ENCODE measurements around the gene KRTAP5-11. TPM values are rescaled to one million over a fixed set of nuclear protein-coding genes. Genes with fewer than 3 reads are reported as not detected.
"Not testable (repeated sequence)": the region's sequence is repeated elsewhere in the genome, so short reads cannot be mapped to it uniquely, and the experiment has no call there.

Gene KRTAP5-11
- total RNA-seq, 1 experiment from 2014 or later = not detected

DNA sequence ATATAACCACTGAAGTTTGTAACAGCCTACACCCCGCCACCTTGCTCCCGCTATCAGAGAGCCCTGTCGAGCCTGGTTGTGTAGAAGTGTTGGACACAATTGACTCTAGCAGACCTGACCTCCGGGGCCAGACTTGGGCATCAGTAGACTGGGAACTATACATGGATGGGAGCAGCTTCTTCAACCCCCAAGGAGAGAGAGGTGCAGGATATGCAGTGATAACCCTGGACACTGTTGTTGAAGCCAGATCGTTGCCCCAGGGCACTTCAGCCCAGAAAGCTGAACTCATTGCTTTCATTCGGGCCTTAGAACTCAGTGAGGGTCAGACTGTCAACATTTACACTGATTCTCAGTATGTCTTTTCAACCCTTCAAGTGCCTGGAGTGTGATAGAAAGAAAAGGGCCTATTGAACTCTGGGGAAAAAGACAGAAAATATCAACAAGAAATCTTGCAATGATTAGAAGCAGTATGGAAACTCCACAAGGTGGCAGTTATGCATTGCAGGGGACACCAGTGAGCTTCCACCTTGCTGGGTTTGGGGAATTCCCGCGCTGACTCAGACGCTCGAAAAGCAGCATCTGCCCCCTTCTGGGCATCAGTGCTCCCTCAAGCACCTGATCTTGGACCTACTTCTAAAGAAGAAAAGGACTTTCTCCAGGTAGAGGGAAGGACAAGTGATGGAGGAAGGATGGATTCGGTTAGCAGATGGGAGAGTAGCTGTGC, 6.3 kb upstream of the KRTAP5-11 start:
- RAD21 ChIA-PET (ENCODE audit: low non-redundant PET in 1 of 2, low total read pairs in 2 of 2, uncharacterized antibody in 2 of 2, unreplicated experiment in 2 of 2); POLR2A ChIA-PET; H2AFZ ChIP-seq (ENCODE audit: low read depth, low read length, poor library complexity, severe bottlenecking); H3K9me2 ChIP-seq (ENCODE audit: insufficient read depth); H3K79me2 ChIP-seq (ENCODE audit: insufficient read depth, low read length); H4K20me1 ChIP-seq (ENCODE audit: insufficient read depth); H3K27ac ChIP-seq (ENCODE audit: low read depth, low read length); H3K27me3 ChIP-seq (ENCODE audit: insufficient read depth, low read length); H3K4me3 ChIP-seq (replicated peaks in 1 of 2; ENCODE audit: low read depth in 1 of 2, low read length in 2 of 2); H3K9me3 ChIP-seq (ENCODE audit: control insufficient read depth in 1 of 2, insufficient read depth in 1 of 2, low read depth in 1 of 2, low read length in 2 of 2); BruUV-seq (replicated peaks); H3K9ac ChIP-seq (ENCODE audit: low read length); ATAC-seq; H3K4me2 ChIP-seq (ENCODE audit: low read length); intact Hi-C loops (cut with micrococcal nuclease); H3K4me1 ChIP-seq (ENCODE audit: control insufficient read depth in 1 of 2, insufficient read depth in 2 of 2, low read length in 2 of 2); H3K36me3 ChIP-seq (ENCODE audit: control insufficient read depth in 1 of 2, insufficient read depth in 2 of 2, low read length in 2 of 2): not testable (repeated sequence)
- peak; percentile 47 for DNase-seq (ENCODE audit: low read depth, low spot score)
- peak; percentile 54 for TF ChIP-seq RAD21 (IDR thresholded peaks at IDR 0.05; ENCODE audit: low read depth)
- TF ChIP-seq FOSL1 (IDR thresholded peaks at IDR 0.05; ENCODE audit: low read depth) = peak; percentile 42
- TF ChIP-seq, protein P1, sequence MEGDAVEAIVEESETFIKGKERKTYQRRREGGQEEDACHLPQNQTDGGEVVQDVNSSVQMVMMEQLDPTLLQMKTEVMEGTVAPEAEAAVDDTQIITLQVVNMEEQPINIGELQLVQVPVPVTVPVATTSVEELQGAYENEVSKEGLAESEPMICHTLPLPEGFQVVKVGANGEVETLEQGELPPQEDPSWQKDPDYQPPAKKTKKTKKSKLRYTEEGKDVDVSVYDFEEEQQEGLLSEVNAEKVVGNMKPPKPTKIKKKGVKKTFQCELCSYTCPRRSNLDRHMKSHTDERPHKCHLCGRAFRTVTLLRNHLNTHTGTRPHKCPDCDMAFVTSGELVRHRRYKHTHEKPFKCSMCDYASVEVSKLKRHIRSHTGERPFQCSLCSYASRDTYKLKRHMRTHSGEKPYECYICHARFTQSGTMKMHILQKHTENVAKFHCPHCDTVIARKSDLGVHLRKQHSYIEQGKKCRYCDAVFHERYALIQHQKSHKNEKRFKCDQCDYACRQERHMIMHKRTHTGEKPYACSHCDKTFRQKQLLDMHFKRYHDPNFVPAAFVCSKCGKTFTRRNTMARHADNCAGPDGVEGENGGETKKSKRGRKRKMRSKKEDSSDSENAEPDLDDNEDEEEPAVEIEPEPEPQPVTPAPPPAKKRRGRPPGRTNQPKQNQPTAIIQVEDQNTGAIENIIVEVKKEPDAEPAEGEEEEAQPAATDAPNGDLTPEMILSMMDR (IDR thresholded peaks at IDR 0.05 in 2 of 3, conservative IDR thresholded peaks at IDR 0.05 in 1 of 3; ENCODE audit: borderline replicate concordance in 1 of 3, insufficient read depth in 1 of 3, low read depth in 2 of 3, low read length in 2 of 3) = peak; percentile 32 to 80 (median 38)
- CTCF ChIA-PET = interaction anchor here (1.5 kb wide), 1 partner anchor 9 kb away, joined by 7 read pairs; no protein-coding TSS in a partner anchor

GRCh38 chr11:71588314-71588713, 5.6 kb upstream of the KRTAP5-11 start:
- CTCF ChIA-PET; H3K27ac ChIP-seq (ENCODE audit: low read depth, low read length); H3K9ac ChIP-seq (ENCODE audit: low read length); H3K9me3 ChIP-seq (ENCODE audit: control insufficient read depth in 1 of 2, insufficient read depth in 1 of 2, low read depth in 1 of 2, low read length in 2 of 2); H3K79me2 ChIP-seq (ENCODE audit: insufficient read depth, low read length); H3K36me3 ChIP-seq (ENCODE audit: control insufficient read depth in 1 of 2, insufficient read depth in 2 of 2, low read length in 2 of 2); H3K9me2 ChIP-seq (ENCODE audit: insufficient read depth); BruUV-seq (replicated peaks); H3K4me3 ChIP-seq (replicated peaks in 1 of 2; ENCODE audit: low read depth in 1 of 2, low read length in 2 of 2); intact Hi-C loops (cut with micrococcal nuclease); H4K20me1 ChIP-seq (ENCODE audit: insufficient read depth); H3K4me1 ChIP-seq (ENCODE audit: control insufficient read depth in 1 of 2, insufficient read depth in 2 of 2, low read length in 2 of 2); H2AFZ ChIP-seq (ENCODE audit: low read depth, low read length, poor library complexity, severe bottlenecking); H3K27me3 ChIP-seq (ENCODE audit: insufficient read depth, low read length); H3K4me2 ChIP-seq (ENCODE audit: low read length); RAD21 ChIA-PET (ENCODE audit: low non-redundant PET in 1 of 2, low total read pairs in 2 of 2, uncharacterized antibody in 2 of 2, unreplicated experiment in 2 of 2); ATAC-seq; DNase-seq (ENCODE audit: low read depth, low spot score): not testable (repeated sequence)
- POLR2A ChIA-PET = interaction anchor here (0.6 kb wide), 1 partner anchor 23 kb away, joined by 3 read pairs; no protein-coding TSS in a partner anchor

DNA sequence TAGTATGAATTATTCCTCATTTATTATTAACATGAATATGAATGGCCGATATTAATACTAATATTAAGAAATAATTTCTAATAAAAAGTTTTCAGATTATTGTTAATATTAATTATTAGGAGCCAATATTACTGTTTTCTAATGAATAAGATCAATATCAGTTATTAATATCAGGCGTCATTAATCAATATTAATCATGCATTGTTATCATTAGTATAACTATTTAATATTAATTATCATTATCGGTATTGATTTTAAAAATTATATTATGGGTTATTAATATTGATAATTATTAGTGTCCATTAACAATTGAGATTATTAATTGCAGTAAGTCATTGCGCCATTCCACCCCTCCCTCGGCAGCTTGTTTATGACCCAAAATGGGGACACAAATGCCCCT, 3.0 kb upstream of the KRTAP5-11 start:
- DNase-seq (ENCODE audit: low read depth, low spot score); H3K4me3 ChIP-seq (replicated peaks in 1 of 2; ENCODE audit: low read depth in 1 of 2, low read length in 2 of 2); H3K36me3 ChIP-seq (ENCODE audit: control insufficient read depth in 1 of 2, insufficient read depth in 2 of 2, low read length in 2 of 2); BruUV-seq (replicated peaks); H4K20me1 ChIP-seq (ENCODE audit: insufficient read depth); H3K27ac ChIP-seq (ENCODE audit: low read depth, low read length); H3K4me2 ChIP-seq (ENCODE audit: low read length); H3K9me2 ChIP-seq (ENCODE audit: insufficient read depth); H3K27me3 ChIP-seq (ENCODE audit: insufficient read depth, low read length); H3K9me3 ChIP-seq (ENCODE audit: control insufficient read depth in 1 of 2, insufficient read depth in 1 of 2, low read depth in 1 of 2, low read length in 2 of 2); H3K4me1 ChIP-seq (ENCODE audit: control insufficient read depth in 1 of 2, insufficient read depth in 2 of 2, low read length in 2 of 2); intact Hi-C loops (cut with micrococcal nuclease); H3K79me2 ChIP-seq (ENCODE audit: insufficient read depth, low read length); H2AFZ ChIP-seq (ENCODE audit: low read depth, low read length, poor library complexity, severe bottlenecking); RAD21 ChIA-PET (ENCODE audit: low non-redundant PET in 1 of 2, low total read pairs in 2 of 2, uncharacterized antibody in 2 of 2, unreplicated experiment in 2 of 2); H3K9ac ChIP-seq (ENCODE audit: low read length); CTCF ChIA-PET; ATAC-seq; POLR2A ChIA-PET: not testable (repeated sequence)

DNA sequence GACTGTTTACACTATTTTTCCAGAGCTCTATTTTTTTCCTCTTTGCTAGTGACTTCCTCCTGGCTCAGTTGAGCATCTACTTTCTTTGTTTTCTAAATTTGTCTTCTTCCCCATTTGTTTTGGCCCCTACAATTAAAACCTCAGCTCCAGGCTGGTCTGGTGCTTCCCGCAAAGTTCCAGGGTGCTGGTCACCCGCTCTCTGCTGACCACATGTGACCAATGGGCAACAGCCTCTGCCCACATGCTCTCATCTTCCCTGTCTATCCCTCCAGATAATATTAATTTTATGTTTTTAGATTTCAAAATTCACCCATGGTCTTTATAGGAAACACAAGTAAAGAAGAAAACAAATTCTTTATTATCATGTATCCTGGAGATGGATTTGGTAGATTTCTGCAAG, 294 bp upstream of the KRTAP5-11 start:
- H3K27me3 ChIP-seq (ENCODE audit: insufficient read depth, low read length); H3K9me2 ChIP-seq (ENCODE audit: insufficient read depth); H3K9me3 ChIP-seq (ENCODE audit: control insufficient read depth in 1 of 2, insufficient read depth in 1 of 2, low read depth in 1 of 2, low read length in 2 of 2); H4K20me1 ChIP-seq (ENCODE audit: insufficient read depth); RAD21 ChIA-PET (ENCODE audit: low non-redundant PET in 1 of 2, low total read pairs in 2 of 2, uncharacterized antibody in 2 of 2, unreplicated experiment in 2 of 2); DNase-seq (ENCODE audit: low read depth, low spot score); intact Hi-C loops (cut with micrococcal nuclease); H3K9ac ChIP-seq (ENCODE audit: low read length); BruUV-seq (replicated peaks); H3K4me1 ChIP-seq (ENCODE audit: control insufficient read depth in 1 of 2, insufficient read depth in 2 of 2, low read length in 2 of 2); H3K4me3 ChIP-seq (replicated peaks in 1 of 2; ENCODE audit: low read depth in 1 of 2, low read length in 2 of 2); POLR2A ChIA-PET; H3K79me2 ChIP-seq (ENCODE audit: insufficient read depth, low read length); H3K36me3 ChIP-seq (ENCODE audit: control insufficient read depth in 1 of 2, insufficient read depth in 2 of 2, low read length in 2 of 2); H3K27ac ChIP-seq (ENCODE audit: low read depth, low read length); CTCF ChIA-PET; ATAC-seq; H2AFZ ChIP-seq (ENCODE audit: low read depth, low read length, poor library complexity, severe bottlenecking); H3K4me2 ChIP-seq (ENCODE audit: low read length): not testable (repeated sequence)

Data from HCT116 (cell line).